ENCODE data around the gene MSANTD4.

DNA sequence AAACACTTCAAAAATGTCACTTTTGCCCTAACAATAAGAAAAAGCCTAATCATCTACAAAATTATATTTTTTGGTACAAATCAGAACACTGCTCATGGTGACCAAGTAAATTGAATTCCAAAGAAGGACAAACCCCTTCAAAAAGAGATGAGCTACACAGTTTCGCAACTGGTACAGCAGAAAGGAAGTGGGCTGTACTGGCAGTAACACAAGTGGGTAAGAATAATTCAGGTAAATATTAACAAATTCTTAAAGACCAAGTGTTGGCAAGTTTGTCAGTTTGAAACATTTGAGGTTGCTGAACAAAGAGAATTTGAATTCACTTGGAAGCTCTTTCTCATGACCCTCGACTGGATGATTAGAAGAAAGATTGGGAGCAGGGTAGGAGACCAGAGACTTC is 35.5 kb downstream of the MSANTD4 start:
- TF ChIP-seq POLR2AphosphoS5 (IDR thresholded peaks at IDR 0.05; ENCODE audit: low read depth, low read length), result no peak
- TF ChIP-seq TAF1 (IDR thresholded peaks at IDR 0.05; ENCODE audit: borderline replicate concordance, insufficient read depth, low read length), result no peak
- no peak for TF ChIP-seq REST (IDR thresholded peaks at IDR 0.05; ENCODE audit: insufficient read depth in 1 of 2, low read depth in 2 of 2, low read length in 2 of 2)
- no peak for TF ChIP-seq SIN3A (IDR thresholded peaks at IDR 0.05; ENCODE audit: borderline replicate concordance, insufficient read depth, low read length)
